SU-DHL-6 (cell line): Measurements from ENCODE around the gene PIH1D1.

ENCODE experiments used
- H2AFZ ChIP-seq: fragments of 200-600 bp; sonication (generic); 2 replicates; pipeline ENCODE4 v1.6.1; 2014; ENCODE audit warnings: low read depth, mild to moderate bottlenecking, moderate library complexity, mixed read lengths, antibody characterized with exemption, low read length; ENCODE audit not compliant: severe bottlenecking
- H3F3A ChIP-seq: fragments of 200-600 bp; shearing (Covaris generic); 2 replicates; pipeline ENCODE4 v1.6.0; 2016; ENCODE audit warnings: antibody characterized with exemption, mild to moderate bottlenecking; ENCODE audit not compliant: insufficient read depth
- H3K27ac ChIP-seq: fragments of 200-600 bp; sonication (generic); 2 replicates; pipeline ENCODE4 v1.5.1; 2016; ENCODE audit warnings: low read depth, mild to moderate bottlenecking, low read length, moderate library complexity, mixed read lengths
- H3K27me3 ChIP-seq: fragments of 200-600 bp; sonication (generic), shearing (Covaris generic); 2 replicates; pipeline ENCODE4 v1.6.0; 2014; ENCODE audit warnings: mild to moderate bottlenecking, low read length
- H3K36me3 ChIP-seq: fragments of 200-600 bp; sonication (generic); 2 replicates; pipeline ENCODE4 v1.6.1; 2014; ENCODE audit warnings: mild to moderate bottlenecking, low read length, mixed read lengths
- H3K4me2 ChIP-seq: fragments of 300-600, 200-600 bp; shearing (Covaris generic), sonication (generic); 2 replicates; pipeline ENCODE4 v1.6.0; 2014; ENCODE audit warnings: low read length, low read depth, mild to moderate bottlenecking; ENCODE audit not compliant: poor library complexity, severe bottlenecking
- H3K4me3 ChIP-seq: fragments of 200-600 bp; sonication (generic); 2 replicates; pipeline ENCODE4 v1.5.1; 2014; ENCODE audit warnings: antibody characterized with exemption, low read length, mild to moderate bottlenecking, mixed read lengths; ENCODE audit not compliant: insufficient read depth, poor library complexity, severe bottlenecking
- H3K79me2 ChIP-seq: fragments of 200-600 bp; sonication (generic); 2 replicates; pipeline ENCODE4 v1.6.1; 2014; ENCODE audit warnings: mild to moderate bottlenecking, low read length, moderate library complexity; ENCODE audit not compliant: insufficient read depth
- H3K9ac ChIP-seq: fragments of 200-600 bp; sonication (generic); 2 replicates; pipeline ENCODE4 v1.7.0; 2014; ENCODE audit warnings: mild to moderate bottlenecking, low read length
- H3K9me2 ChIP-seq: fragments of 200-600 bp; sonication (generic); replicated peaks from 2 replicates; pipeline ENCODE4 v1.6.1; 2014; ENCODE audit warnings: low read length; ENCODE audit not compliant: insufficient read depth
- H3K9me3 ChIP-seq: fragments of 200-600 bp; sonication (generic); 2 replicates; pipeline ENCODE4 v1.6.1; 2014; ENCODE audit warnings: low read length, mixed read lengths; ENCODE audit not compliant: insufficient read depth
- H4K20me1 ChIP-seq: fragments of 200-600 bp; sonication (generic); 2 replicates; pipeline ENCODE4 v1.6.1; 2014; ENCODE audit warnings: low read depth, mild to moderate bottlenecking, antibody characterized with exemption, low read length, moderate library complexity, mixed read lengths
- EZH2phosphoT487 ChIP-seq: fragments of 200-600 bp; sonication (generic), shearing (Covaris generic); conservative IDR thresholded peaks from 2 replicates; pipeline ENCODE4 v1.6.1; 2018; ENCODE audit warnings: mild to moderate bottlenecking, antibody characterized with exemption, low read length, moderate library complexity, mixed read lengths
- TF ChIP-seq, protein P1 (sequence below): fragments of 200-600 bp; sonication (generic); IDR thresholded peaks from one replicate; pipeline ENCODE4 v1.5.1; 2017; ENCODE audit warnings: antibody characterized with exemption, mild to moderate bottlenecking, low read length, moderate library complexity; ENCODE audit not compliant: insufficient read depth, poor library complexity, severe bottlenecking

The PIH1D1 gene

DNA sequence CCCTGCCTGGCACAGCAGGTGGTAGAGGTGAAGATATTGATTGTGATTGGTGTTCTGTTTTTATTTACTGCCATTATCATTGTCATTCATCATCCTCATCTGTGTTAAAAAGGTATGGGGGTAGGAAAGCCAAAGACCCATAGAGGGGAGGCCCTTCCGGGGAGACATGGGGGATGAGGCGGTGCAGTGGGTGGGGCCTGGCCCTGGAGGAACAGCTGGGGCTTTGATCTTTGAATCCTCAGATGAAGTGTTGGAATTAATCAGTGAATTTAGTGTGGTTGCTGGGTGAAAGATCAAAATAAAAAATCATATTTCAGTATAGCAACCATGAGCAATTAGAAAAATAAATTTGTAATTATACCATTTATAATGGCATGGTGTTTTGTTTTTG lies 35.8 kb downstream of the PIH1D1 start:
- no peak overlapping the region for H3K27ac ChIP-seq
- no peaks in the 10 kb centered on the region for H3K27me3 ChIP-seq
- H4K20me1 ChIP-seq = no peaks in the 10 kb centered on the region
- H3K4me2 ChIP-seq = no peak overlapping the region
- no peak overlapping the region for H2AFZ ChIP-seq
- TF ChIP-seq EZH2phosphoT487 = no peak
- TF ChIP-seq, protein P1, sequence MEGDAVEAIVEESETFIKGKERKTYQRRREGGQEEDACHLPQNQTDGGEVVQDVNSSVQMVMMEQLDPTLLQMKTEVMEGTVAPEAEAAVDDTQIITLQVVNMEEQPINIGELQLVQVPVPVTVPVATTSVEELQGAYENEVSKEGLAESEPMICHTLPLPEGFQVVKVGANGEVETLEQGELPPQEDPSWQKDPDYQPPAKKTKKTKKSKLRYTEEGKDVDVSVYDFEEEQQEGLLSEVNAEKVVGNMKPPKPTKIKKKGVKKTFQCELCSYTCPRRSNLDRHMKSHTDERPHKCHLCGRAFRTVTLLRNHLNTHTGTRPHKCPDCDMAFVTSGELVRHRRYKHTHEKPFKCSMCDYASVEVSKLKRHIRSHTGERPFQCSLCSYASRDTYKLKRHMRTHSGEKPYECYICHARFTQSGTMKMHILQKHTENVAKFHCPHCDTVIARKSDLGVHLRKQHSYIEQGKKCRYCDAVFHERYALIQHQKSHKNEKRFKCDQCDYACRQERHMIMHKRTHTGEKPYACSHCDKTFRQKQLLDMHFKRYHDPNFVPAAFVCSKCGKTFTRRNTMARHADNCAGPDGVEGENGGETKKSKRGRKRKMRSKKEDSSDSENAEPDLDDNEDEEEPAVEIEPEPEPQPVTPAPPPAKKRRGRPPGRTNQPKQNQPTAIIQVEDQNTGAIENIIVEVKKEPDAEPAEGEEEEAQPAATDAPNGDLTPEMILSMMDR = no peak
- H3F3A ChIP-seq = no peaks in the 10 kb centered on the region
- no peak overlapping the region for H3K9ac ChIP-seq
- H3K79me2 ChIP-seq = no peaks in the 10 kb centered on the region
- H3K4me3 ChIP-seq = no peak overlapping the region
- no peaks in the 10 kb centered on the region for H3K36me3 ChIP-seq
- H3K9me3 ChIP-seq = no peaks in the 10 kb centered on the region
- no peaks in the 10 kb centered on the region for H3K9me2 ChIP-seq

- Histone ChIP-seq H3K79me2 (no peaks in the 10 kb centered on the region), H3K4me3 (no peak overlapping the region), H3K9me3 (no peaks in the 10 kb centered on the region), H2AFZ (no peak overlapping the region), H4K20me1 (no peaks in the 10 kb centered on the region), H3K9ac (no peak overlapping the region), H3K36me3 (no peaks in the 10 kb centered on the region), H3K27ac (no peak overlapping the region), H3K4me2 (no peak overlapping the region), H3F3A (no peaks in the 10 kb centered on the region), H3K27me3 (no peaks in the 10 kb centered on the region), H3K9me2 (no peaks in the 10 kb centered on the region)
- no peak for TF ChIP-seq EZH2phosphoT487
- TF ChIP-seq, protein P1 = no peak
These were observed 36.4 kb downstream of the PIH1D1 start for GRCh38 chr19:49415102-49415809.

GRCh38 chr19:49414256-49414655 lies 37.4 kb downstream of the PIH1D1 start:
- Histone ChIP-seq H3K36me3 (no peaks in the 10 kb centered on the region), H3F3A (no peaks in the 10 kb centered on the region), H3K9me2 (no peaks in the 10 kb centered on the region), H3K9me3 (no peaks in the 10 kb centered on the region), H3K27me3 (no peaks in the 10 kb centered on the region), H2AFZ (no peak overlapping the region), H3K27ac (no peak overlapping the region), H3K79me2 (no peaks in the 10 kb centered on the region), H3K4me3 (no peak overlapping the region), H3K9ac (no peak overlapping the region), H3K4me2 (no peak overlapping the region), H4K20me1 (no peaks in the 10 kb centered on the region)
- TF ChIP-seq, protein P1 = no peak
- no peak for TF ChIP-seq EZH2phosphoT487
